IMR-90 (cell line): ENCODE measurements around the gene USP33. TPM values are rescaled to one million over a fixed set of nuclear protein-coding genes. Genes with fewer than 3 reads are reported as not detected.

Experiments used
- polyA plus RNA-seq, 3 experiments: library from polyadenylated mRNA; depleted of rRNA; stranded (reverse); fragments of >200 nt; gene quantifications; 2 replicates each; pipeline ENCODE4 v1.2.3, GENCODE V29; 2012; ENCODE audit warnings: low replicate concordance in 1 of 3
- total RNA-seq: library from RNA; depleted of rRNA; stranded (reverse); fragments of >200 nt; gene quantifications from 2 replicates; pipeline ENCODE4 v1.2.3, GENCODE V29; 2012; rRNA removed

The USP33 gene
- total and polyA plus RNA-seq, 2 of the 4 experiments (the other 2 are of a cell fraction): 33.7 to 64.5 TPM

Other genes starting within 250 kb of the USP33 start
- 66.3 and 84.7 TPM in 2 replicates for gene ZZZ3, start 77.2 kb downstream of the USP33 start, total RNA-seq
- 10.9 and 14.2 TPM in 2 replicates for gene ZZZ3, start 77.2 kb downstream of the USP33 start, polyA plus RNA-seq (2012; rRNA removed)
- gene MIGA1, start 19.8 kb upstream of the USP33 start, total RNA-seq: 16.3 and 21.4 TPM in 2 replicates
- gene MIGA1, start 19.8 kb upstream of the USP33 start, polyA plus RNA-seq (2012; rRNA removed): 3.9 and 5.7 TPM in 2 replicates
- 5.2 and 10.3 TPM in 2 replicates for gene NEXN, start 128.8 kb upstream of the USP33 start, total RNA-seq
- 13.4 and 16.1 TPM in 2 replicates for gene NEXN, start 128.8 kb upstream of the USP33 start, polyA plus RNA-seq (2012; rRNA removed)
- gene FUBP1, start 219.2 kb upstream of the USP33 start, total RNA-seq: 129 and 165 TPM in 2 replicates
- 74.7 and 94.7 TPM in 2 replicates for gene FUBP1, start 219.2 kb upstream of the USP33 start, polyA plus RNA-seq (2012; rRNA removed)
- gene DNAJB4, start 245.1 kb upstream of the USP33 start, total RNA-seq: 30.6 and 76.1 TPM in 2 replicates
- gene DNAJB4, start 245.1 kb upstream of the USP33 start, polyA plus RNA-seq (2012; rRNA removed): 24.1 and 31.0 TPM in 2 replicates